HT-29 (cell line): ENCODE results near the gene CLDN11. TPM values are rescaled to one million over a fixed set of nuclear protein-coding genes. Genes with fewer than 3 reads are reported as not detected.

Source experiments
- DNase-seq: peaks from one replicate; pipeline ENCODE4 v3.0.0-alpha.2; 2015; ENCODE audit warnings: low spot score
- total RNA-seq: library from RNA; depleted of rRNA; stranded (reverse); fragments of >200 nt; shearing (Covaris generic); gene quantifications from 2 replicates; pipeline ENCODE4 v1.2.3, GENCODE V29; 2014; rRNA removed

The CLDN11 gene
- total RNA-seq, result 0.56 and 0.63 TPM in 2 replicates

- no peak for DNase-seq
Measured at GRCh38 chr3:170418422-170419398, at the start of gene CLDN11. CLDN11 (plus strand) TSS chr3:170418868; CDS start chr3:170419067, 199 bp downstream.

- no peak for DNase-seq
Measured at GRCh38 chr3:170368921-170369320, 49.7 kb upstream of the CLDN11 start.

GRCh38 chr3:170372190-170372879, 46.3 kb upstream of the CLDN11 start:
- DNase-seq, result no peak

- no peak for DNase-seq
Measured at GRCh38 chr3:170383567-170383966, 35.1 kb upstream of the CLDN11 start.

- DNase-seq, result no peak
Measured at GRCh38 chr3:170386468-170386867, 32.2 kb upstream of the CLDN11 start.

- DNase-seq, result no peak
Measured at GRCh38 chr3:170387950-170388349, 30.7 kb upstream of the CLDN11 start.

- DNase-seq, result no peak
Measured at GRCh38 chr3:170391108-170391507, 27.6 kb upstream of the CLDN11 start.

- DNase-seq, result no peak
Measured at GRCh38 chr3:170397685-170398084, 21.0 kb upstream of the CLDN11 start.

- DNase-seq, result no peak
Measured at GRCh38 chr3:170405101-170405500, 13.6 kb upstream of the CLDN11 start.

- peak; percentile 79 for DNase-seq
Measured at GRCh38 chr3:170410428-170411029, 8.1 kb upstream of the CLDN11 start.

- DNase-seq, result no peak
Measured at GRCh38 chr3:170413291-170413690, 5.4 kb upstream of the CLDN11 start.

- DNase-seq, result peak; percentile 92
Measured at GRCh38 chr3:170414202-170414663, 4.4 kb upstream of the CLDN11 start.

- DNase-seq, result no peak
Measured at GRCh38 chr3:170417090-170417489, 1.6 kb upstream of the CLDN11 start.

GRCh38 chr3:170419557-170420087, 954 bp downstream of the CLDN11 start:
- no peak for DNase-seq

- no peak for DNase-seq
Measured at GRCh38 chr3:170420307-170420821, 1.7 kb downstream of the CLDN11 start.

GRCh38 chr3:170421111-170421641, 2.5 kb downstream of the CLDN11 start:
- no peak for DNase-seq

GRCh38 chr3:170421758-170422157, 3.1 kb downstream of the CLDN11 start:
- no peak for DNase-seq

- DNase-seq, result no peak
Measured at GRCh38 chr3:170423001-170423615, 4.4 kb downstream of the CLDN11 start.

- no peak for DNase-seq
Measured at GRCh38 chr3:170424879-170425278, 6.2 kb downstream of the CLDN11 start.

GRCh38 chr3:170425491-170426239, 7.0 kb downstream of the CLDN11 start:
- no peak for DNase-seq
